Suprapubic skin (tissue), 4 donors: ENCODE measurements around the gene BIRC3. TPM values are rescaled to one million over a fixed set of nuclear protein-coding genes. Genes with fewer than 3 reads are reported as not detected.
A peak's percentile ranks its signal among the peaks of the same experiment; 100 is the strongest.

Experiments used
- DNase-seq, 2 donors: peaks; one replicate each; pipeline ENCODE4 v3.0.0-alpha.2; 2019; ENCODE audit warnings: low spot score in 2 of 2
- H3K27ac ChIP-seq: fragments of 200-600 bp; sonication (generic); one replicate; pipeline ENCODE4 v1.5.1; 2019
- H3K27me3 ChIP-seq: fragments of 200-600 bp; sonication (generic); one replicate; pipeline ENCODE4 v1.5.1; 2019
- H3K36me3 ChIP-seq: fragments of 200-600 bp; sonication (generic); one replicate; pipeline ENCODE4 v1.5.1; 2019
- H3K4me1 ChIP-seq: fragments of 200-600 bp; sonication (generic); one replicate; pipeline ENCODE4 v1.5.1; 2019
- H3K4me3 ChIP-seq: fragments of 200-600 bp; sonication (generic); one replicate; pipeline ENCODE4 v1.5.1; 2019; ENCODE audit warnings: mild to moderate bottlenecking
- H3K9me3 ChIP-seq: fragments of 200-600 bp; sonication (generic); one replicate; pipeline ENCODE4 v1.5.1; 2019
- CTCF ChIP-seq, 2 donors: fragments of 200-600 bp in 1 of 2; fragments of 450-650 bp in 1 of 2; sonication (generic) in 1 of 2; IDR thresholded peaks; one replicate each; pipeline ENCODE4 v1.5.1; 2016 to 2019; ENCODE audit warnings: antibody characterized with exemption in 2 of 2, mild to moderate bottlenecking in 1 of 2, moderate library complexity in 1 of 2
- EP300 ChIP-seq: sonication (generic); formaldehyde crosslinking; IDR thresholded peaks from one replicate; pipeline ENCODE4 v1.6.1; 2017; ENCODE audit warnings: antibody characterized with exemption
- POLR2A ChIP-seq, 2 donors: fragments of 450-650 bp; IDR thresholded peaks; one replicate each; pipeline ENCODE4 v1.6.1; 2017; ENCODE audit warnings: antibody characterized with exemption in 2 of 2, mild to moderate bottlenecking in 2 of 2, moderate library complexity in 2 of 2
- POLR2AphosphoS5 ChIP-seq, 3 donors: sonication (generic); formaldehyde crosslinking; IDR thresholded peaks; one replicate each; pipeline ENCODE4 v1.6.1; 2017; ENCODE audit warnings: antibody characterized with exemption in 3 of 3
- WGBS: methylation state at CpG from one replicate; pipeline ENCODE4 v1.1.5; 2018; 5-methylcytosine and 5-hydroxymethylcytosine counted together
- total RNA-seq, 4 donors: library from RNA; depleted of rRNA; stranded (reverse); fragments of >200 nt; gene quantifications; one replicate each; pipeline ENCODE4 v1.1.0, GENCODE V29; 2016

BIRC3 gene
- total RNA-seq, 4 donors from 2014 or later = 4.0 to 18.2 (median 10.7) TPM

- no peak for TF ChIP-seq CTCF (IDR thresholded peaks at IDR 0.05)
- TF ChIP-seq POLR2A (IDR thresholded peaks at IDR 0.05) = peak in 1 of 2 donors; percentile 2
- TF ChIP-seq EP300 = no peak
- TF ChIP-seq POLR2AphosphoS5 (IDR thresholded peaks at IDR 0.05) = no peak
- Histone ChIP-seq H3K27me3 (no peaks in the 10 kb centered on the region), H3K4me1 (peaks cover 36% of the 10 kb centered on the region), H3K36me3 (peaks cover 30% of the 10 kb centered on the region), H3K9me3 (no peaks in the 10 kb centered on the region), H3K4me3 (peak overlapping the region; percentile 90), H3K27ac (peak overlapping the region; percentile 100)
- under 1% methylated on average over 29 of the region's 33 CpGs for WGBS
- no peak for DNase-seq
These were observed 30.4 kb downstream of the BIRC3 start for GRCh38 chr11:102347462-102348370.

- Histone ChIP-seq H3K27ac (no peak overlapping the region), H3K36me3 (peaks cover 39% of the 10 kb centered on the region), H3K4me1 (no peaks in the 10 kb centered on the region), H3K9me3 (no peaks in the 10 kb centered on the region), H3K27me3 (no peaks in the 10 kb centered on the region), H3K4me3 (no peak overlapping the region)
- DNase-seq = no peak
- no peak for TF ChIP-seq EP300
- TF ChIP-seq POLR2AphosphoS5 (IDR thresholded peaks at IDR 0.05) = no peak
- TF ChIP-seq POLR2A (IDR thresholded peaks at IDR 0.05) = no peak
- no peak for TF ChIP-seq CTCF (IDR thresholded peaks at IDR 0.05)
These were observed 39.8 kb downstream of the BIRC3 start for GRCh38 chr11:102357116-102357515.

DNA sequence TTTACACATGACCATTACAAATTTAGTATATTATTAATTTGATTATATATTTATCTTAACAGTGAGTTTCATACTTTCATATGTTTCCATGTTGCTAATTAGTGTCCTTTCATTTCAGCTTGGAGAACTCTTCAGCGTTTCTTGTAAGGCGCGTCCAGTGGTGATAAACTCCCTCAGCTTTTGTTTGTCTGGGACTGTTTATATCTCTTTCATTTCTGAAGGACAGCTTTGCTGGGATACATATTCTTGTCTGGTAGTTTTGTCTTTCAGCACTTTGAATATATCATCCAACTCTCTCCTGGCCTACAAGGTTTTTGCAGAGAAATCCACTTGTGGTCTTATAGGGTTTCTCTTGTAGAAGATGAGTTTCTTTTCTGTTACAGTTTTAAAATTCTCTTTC, 42.1 kb downstream of the BIRC3 start:
- DNase-seq = no peak
- H3K27me3 ChIP-seq = no peaks in the 10 kb centered on the region
- 83% methylated on average over 3 of the region's 3 CpGs for WGBS
- TF ChIP-seq POLR2A (IDR thresholded peaks at IDR 0.05) (no peak), CTCF (IDR thresholded peaks at IDR 0.05) (no peak), EP300 (no peak), POLR2AphosphoS5 (IDR thresholded peaks at IDR 0.05) (no peak)
- no peak overlapping the region for H3K4me3 ChIP-seq
- H3K27ac ChIP-seq = no peak overlapping the region
- no peaks in the 10 kb centered on the region for H3K9me3 ChIP-seq
- H3K4me1 ChIP-seq = no peaks in the 10 kb centered on the region
- H3K36me3 ChIP-seq = peaks cover 43% of the 10 kb centered on the region

GRCh38 chr11:102360681-102361080, 43.4 kb downstream of the BIRC3 start:
- no peak overlapping the region for H3K27ac ChIP-seq
- H3K9me3 ChIP-seq = no peaks in the 10 kb centered on the region
- H3K27me3 ChIP-seq = no peaks in the 10 kb centered on the region
- 89% methylated on average over 3 of the region's 3 CpGs for WGBS
- TF ChIP-seq POLR2A (IDR thresholded peaks at IDR 0.05) (no peak), POLR2AphosphoS5 (IDR thresholded peaks at IDR 0.05) (no peak), CTCF (IDR thresholded peaks at IDR 0.05) (no peak), EP300 (no peak)
- H3K36me3 ChIP-seq = peaks cover 55% of the 10 kb centered on the region
- H3K4me1 ChIP-seq = no peaks in the 10 kb centered on the region
- H3K4me3 ChIP-seq = no peak overlapping the region
- no peak for DNase-seq
